Cardiac fibroblast (primary cell): ENCODE measurements around the gene ZNF571.

Experiments used
- DNase-seq, 2 donors: peaks; one replicate each; pipeline versions ENCODE4 v3.0.0 to v3.0.0-alpha.2; 2010; ENCODE audit warnings: low read depth in 2 of 2
- H3K4me3 ChIP-seq, 2 donors: replicated peaks in 1 of 2; 1 replicate in 1 of 2; 2 replicates in 1 of 2; pipeline ENCODE4 v1.5.1; 2011; ENCODE audit warnings: low read depth in 2 of 2, low read length in 2 of 2, mild to moderate bottlenecking in 2 of 2, moderate library complexity in 1 of 2
- TF ChIP-seq, protein P1 (sequence below): IDR thresholded peaks from one replicate; pipeline ENCODE4 v1.5.1; 2011; ENCODE audit warnings: low read depth, mild to moderate bottlenecking, low read length, inconsistent platforms

ZNF571 gene

DNA sequence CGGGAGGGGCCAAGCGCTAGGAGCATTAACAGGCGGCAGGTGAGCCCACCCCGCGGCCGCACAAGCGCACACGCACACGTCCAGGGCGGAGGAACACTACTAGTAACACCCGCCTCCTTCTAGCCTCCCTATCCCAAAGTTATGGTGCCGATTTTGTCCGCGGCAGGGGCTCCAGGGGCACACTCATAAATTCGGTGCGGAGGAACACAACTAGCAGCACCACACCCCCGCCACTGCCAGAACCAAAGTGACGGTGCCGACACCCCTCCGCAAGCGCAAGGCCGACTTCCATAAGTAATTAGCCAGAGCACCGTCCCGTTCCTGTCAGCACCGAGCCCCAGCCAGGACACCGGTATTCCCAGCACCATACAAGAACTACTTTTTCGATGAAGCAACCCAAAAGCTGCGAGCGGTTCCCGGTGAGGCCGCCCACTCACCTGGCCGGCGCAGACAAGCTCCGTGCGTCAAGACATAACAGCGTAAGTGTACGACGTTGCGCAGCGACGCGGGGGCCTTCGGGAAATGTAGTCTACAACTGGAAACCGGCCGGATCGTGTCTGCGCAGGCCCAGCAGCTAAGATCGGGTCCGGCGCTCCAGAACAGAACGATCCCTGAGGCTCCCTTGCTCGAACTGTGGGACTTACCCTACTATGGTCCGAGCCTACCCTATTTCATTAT lies at the start of gene ZNF571, which contains the start of gene ZNF540:
Gene ZNF571, minus strand, starts transcription at position 489 of the 678 bp plus-strand sequence. CDS start 8,116 bp downstream, outside the sequence.
Gene ZNF540, plus strand, starts transcription at position 573 of the 678 bp plus-strand sequence. CDS start 3,572 bp downstream, outside the sequence.
- H3K4me3 ChIP-seq, result peak within 1 kb of the TSS; percentile 80 to 91
- TF ChIP-seq, protein P1, sequence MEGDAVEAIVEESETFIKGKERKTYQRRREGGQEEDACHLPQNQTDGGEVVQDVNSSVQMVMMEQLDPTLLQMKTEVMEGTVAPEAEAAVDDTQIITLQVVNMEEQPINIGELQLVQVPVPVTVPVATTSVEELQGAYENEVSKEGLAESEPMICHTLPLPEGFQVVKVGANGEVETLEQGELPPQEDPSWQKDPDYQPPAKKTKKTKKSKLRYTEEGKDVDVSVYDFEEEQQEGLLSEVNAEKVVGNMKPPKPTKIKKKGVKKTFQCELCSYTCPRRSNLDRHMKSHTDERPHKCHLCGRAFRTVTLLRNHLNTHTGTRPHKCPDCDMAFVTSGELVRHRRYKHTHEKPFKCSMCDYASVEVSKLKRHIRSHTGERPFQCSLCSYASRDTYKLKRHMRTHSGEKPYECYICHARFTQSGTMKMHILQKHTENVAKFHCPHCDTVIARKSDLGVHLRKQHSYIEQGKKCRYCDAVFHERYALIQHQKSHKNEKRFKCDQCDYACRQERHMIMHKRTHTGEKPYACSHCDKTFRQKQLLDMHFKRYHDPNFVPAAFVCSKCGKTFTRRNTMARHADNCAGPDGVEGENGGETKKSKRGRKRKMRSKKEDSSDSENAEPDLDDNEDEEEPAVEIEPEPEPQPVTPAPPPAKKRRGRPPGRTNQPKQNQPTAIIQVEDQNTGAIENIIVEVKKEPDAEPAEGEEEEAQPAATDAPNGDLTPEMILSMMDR, result no peak
- DNase-seq, result peak; percentile 95 to 97

DNA sequence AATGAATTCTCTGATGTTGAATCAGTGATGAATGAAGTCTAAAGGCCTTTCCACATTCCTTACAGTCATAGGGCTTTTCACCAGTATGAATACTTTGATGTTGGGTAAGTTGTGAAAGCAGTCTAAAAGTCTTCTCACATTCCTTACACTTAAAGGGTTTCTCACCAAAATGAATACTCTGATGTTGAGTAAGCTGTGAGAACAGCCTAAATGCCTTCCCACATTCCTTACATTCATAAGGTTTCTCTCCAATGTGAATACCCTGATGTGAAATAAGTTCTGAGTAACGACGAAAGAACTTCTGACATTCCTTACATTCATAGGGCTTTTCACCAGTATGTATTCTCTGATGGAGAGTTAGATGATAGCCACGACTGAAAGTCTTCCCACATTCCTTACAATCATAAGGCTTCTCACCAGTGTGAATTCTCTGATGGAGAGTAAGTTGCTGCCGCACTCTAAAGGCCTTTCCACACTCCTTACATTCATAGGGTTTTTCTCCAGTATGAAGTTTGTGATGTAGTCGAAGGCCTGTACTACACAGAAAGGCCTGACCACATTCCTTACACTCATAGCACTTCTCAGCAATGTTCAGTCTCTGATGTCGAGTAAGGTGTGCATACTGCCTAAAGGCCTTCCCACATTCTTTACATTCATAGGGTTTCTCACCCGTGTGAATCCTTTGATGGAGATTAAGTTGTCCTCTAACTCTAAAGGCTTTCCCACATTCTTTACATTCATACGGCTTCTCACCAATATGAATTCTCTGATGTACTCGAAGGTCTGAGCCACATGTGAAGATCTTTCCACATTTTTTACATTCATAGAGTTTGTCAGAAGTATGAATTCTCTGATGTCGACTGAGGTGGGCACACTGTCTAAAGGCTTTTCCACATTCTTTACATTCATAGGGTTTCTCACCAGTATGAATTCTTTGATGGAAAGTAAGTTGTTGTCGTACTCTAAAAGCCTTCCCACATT lies 40.8 kb upstream of the ZNF571 start:
- no peak overlapping the region for H3K4me3 ChIP-seq
- DNase-seq, result no peak
- TF ChIP-seq, protein P1, result no peak

DNA sequence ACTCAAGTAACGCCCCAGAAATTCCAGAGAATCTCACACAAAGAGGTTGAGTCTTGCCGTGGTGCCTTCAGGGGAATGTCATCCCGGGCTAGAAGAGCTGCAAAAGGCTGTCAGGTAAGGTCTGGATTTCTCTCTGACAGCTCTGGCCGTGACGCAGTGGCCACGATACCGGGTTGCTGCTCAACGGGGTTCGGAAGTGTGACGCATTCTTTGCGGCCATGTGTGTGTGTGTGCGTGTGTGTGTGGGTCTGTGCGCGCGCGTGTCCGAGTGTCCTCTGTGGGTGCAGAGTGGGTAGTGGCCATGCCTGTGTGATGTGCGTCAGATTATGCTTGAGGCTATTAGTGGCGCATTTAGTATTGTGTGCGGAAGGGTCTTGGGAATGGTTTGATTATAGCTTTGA lies 390 bp upstream of the ZNF571 start:
- DNase-seq, result peak in 1 of 2 donors; percentile 65
- H3K4me3 ChIP-seq, result peak overlapping the region; percentile 80 to 91
- TF ChIP-seq, protein P1, result no peak

DNA sequence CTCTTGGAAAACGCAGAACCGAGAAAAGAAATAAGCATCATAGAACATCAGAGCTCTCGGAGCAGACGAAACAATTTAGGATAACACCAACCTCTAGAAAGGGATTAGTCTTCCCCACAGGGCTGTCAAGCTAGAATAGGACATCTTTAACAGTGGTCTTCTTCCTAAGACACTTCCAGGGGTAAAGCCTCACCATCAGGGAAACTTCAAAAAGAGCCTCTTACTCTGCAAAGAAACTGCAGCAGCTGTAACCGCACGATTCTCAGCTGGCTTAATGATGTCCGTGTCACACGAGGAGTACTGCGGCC lies 642 bp downstream of the ZNF571 start:
- H3K4me3 ChIP-seq, result peak overlapping the region; percentile 80 to 91

DNA sequence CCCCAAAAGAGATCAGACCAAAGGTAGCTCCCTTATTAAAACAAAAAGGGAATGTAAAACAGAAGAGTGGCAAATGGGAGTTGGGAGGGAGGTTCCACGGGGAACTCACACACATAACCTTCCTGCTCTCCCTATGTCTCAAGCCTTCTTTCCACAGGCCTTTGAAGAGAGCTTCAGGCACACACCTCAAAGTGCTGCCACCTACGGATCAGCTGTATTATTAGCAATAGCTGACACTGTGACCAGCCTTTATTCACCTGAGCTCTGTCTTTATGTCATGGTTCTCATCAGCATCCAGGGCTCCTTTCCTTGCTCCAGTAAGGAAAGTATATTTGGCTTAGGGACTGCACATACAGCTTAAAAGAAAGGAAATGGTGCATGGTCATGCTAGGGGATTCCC lies 11.3 kb downstream of the ZNF571 start:
- DNase-seq, result no peak
- H3K4me3 ChIP-seq, result no peak overlapping the region
- TF ChIP-seq, protein P1, result no peak

More for the DNA sequence above, 642 bp downstream of the ZNF571 start:
- no peak for DNase-seq
- TF ChIP-seq, protein P1, result no peak

DNA sequence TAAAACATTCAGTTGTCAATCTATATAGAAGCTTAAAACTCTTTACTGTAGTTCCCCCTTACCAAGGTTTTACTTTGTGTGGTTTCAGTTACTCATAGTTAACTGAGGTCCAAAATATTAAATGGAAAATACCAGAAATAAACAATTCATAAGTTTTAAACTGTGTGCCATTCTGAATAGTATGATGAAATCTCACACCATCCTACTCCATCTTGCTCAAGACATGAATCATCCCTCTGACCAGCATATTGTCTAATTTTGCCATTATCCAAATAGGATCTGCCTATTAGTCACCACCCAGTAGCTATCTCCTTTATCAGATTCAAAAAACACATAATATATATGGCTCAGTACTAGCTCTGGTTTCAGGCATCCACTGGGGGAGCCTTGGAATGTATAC lies 22.4 kb downstream of the ZNF571 start:
- DNase-seq, result peak in 1 of 2 donors; percentile 83
- TF ChIP-seq, protein P1, result no peak
- no peak overlapping the region for H3K4me3 ChIP-seq
